Measurements from ENCODE around the gene ALG1. TPM values are rescaled to one million over a fixed set of nuclear protein-coding genes. Genes with fewer than 3 reads are reported as not detected.

ALG1 gene
- polyA plus RNA-seq, 1 donor = 25.6 TPM

- peaks cover 5% of the 10 kb centered on the region for H3K4me1 ChIP-seq (ENCODE audit: control insufficient read depth, insufficient read depth, low read length)
- no peaks in the 10 kb centered on the region for H3K9me3 ChIP-seq (ENCODE audit: control insufficient read depth, low read depth, low read length)
- WGBS (ENCODE audit: insufficient coverage, low lambda C conversion rate) = no CpG with 5 or more reads among the region's 10 CpGs
- no peak overlapping the region for H3K27ac ChIP-seq (ENCODE audit: low read length)
- no peak overlapping the region for H3K4me3 ChIP-seq (ENCODE audit: low read length)
- no peak for DNase-seq
- H3K27me3 ChIP-seq (ENCODE audit: control insufficient read depth, insufficient read depth, low read length) = no peaks in the 10 kb centered on the region
- no peaks in the 10 kb centered on the region for H3K36me3 ChIP-seq (ENCODE audit: control insufficient read depth, insufficient read depth, low read length)
These were observed 11.5 kb upstream of the ALG1 start for GRCh38 chr16:5060073-5060641.

- no peak for DNase-seq
- no CpG with 5 or more reads among the region's 11 CpGs for WGBS (ENCODE audit: insufficient coverage, low lambda C conversion rate)
- Histone ChIP-seq H3K27ac (ENCODE audit: low read length) (no peak overlapping the region), H3K4me1 (ENCODE audit: control insufficient read depth, insufficient read depth, low read length) (peaks cover 5% of the 10 kb centered on the region), H3K27me3 (ENCODE audit: control insufficient read depth, insufficient read depth, low read length) (no peaks in the 10 kb centered on the region), H3K4me3 (ENCODE audit: low read length) (no peak overlapping the region), H3K36me3 (ENCODE audit: control insufficient read depth, insufficient read depth, low read length) (no peaks in the 10 kb centered on the region), H3K9me3 (ENCODE audit: control insufficient read depth, low read depth, low read length) (no peaks in the 10 kb centered on the region)
These were observed 9.6 kb upstream of the ALG1 start for GRCh38 chr16:5062051-5062450.

DNA sequence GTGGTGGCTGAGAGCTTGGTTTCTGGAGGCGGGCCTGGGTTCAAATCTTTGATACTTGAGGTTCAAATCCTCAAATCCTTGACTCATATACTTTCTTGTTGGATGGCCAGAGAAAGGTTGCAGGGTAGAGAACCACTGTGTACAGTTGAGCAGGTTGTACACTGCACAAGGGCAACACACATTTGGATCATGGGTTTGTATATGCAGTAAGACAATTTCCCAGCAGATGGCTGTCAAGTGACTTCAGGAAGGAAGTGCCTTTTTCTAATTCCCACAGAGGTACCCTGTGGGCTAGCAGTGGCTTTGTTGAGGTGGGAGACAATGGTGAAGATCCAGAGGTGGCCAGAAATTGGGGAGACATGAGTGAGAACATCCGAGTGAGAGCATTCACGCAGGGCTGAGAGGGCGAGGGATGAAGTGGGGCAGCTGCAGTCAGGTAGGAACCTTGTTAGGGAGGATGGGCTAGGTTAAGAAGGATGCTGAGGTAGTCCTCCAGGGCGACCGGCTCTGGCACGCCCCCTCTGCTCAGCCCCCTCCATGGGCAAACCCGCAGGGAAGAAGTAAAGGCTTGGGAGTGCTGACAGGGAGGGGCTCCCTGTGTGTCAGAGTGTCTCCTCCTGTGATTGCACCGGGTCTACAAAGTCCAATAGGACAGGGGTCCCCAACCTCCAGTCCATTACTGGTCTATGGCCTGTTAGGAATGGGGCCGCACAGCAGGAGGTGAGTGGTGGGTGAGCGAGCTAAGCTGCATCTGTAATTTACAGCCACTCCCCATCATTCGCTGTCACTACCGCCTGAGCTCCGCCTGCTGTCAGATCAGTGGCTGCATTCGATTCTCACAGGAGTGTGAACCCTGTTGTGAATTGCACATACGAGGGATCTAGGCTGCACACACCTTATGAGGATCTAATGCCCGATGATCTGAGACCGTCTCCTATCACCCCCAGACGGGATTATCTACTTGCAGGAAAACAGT lies 8.6 kb upstream of the ALG1 start:
- Histone ChIP-seq H3K27ac (ENCODE audit: low read length) (no peak overlapping the region), H3K27me3 (ENCODE audit: control insufficient read depth, insufficient read depth, low read length) (no peaks in the 10 kb centered on the region), H3K4me1 (ENCODE audit: control insufficient read depth, insufficient read depth, low read length) (peaks cover 5% of the 10 kb centered on the region), H3K9me3 (ENCODE audit: control insufficient read depth, low read depth, low read length) (no peaks in the 10 kb centered on the region), H3K4me3 (ENCODE audit: low read length) (no peak overlapping the region), H3K36me3 (ENCODE audit: control insufficient read depth, insufficient read depth, low read length) (no peaks in the 10 kb centered on the region)
- no CpG with 5 or more reads among the region's 19 CpGs for WGBS (ENCODE audit: insufficient coverage, low lambda C conversion rate)
- DNase-seq = no peak

DNA sequence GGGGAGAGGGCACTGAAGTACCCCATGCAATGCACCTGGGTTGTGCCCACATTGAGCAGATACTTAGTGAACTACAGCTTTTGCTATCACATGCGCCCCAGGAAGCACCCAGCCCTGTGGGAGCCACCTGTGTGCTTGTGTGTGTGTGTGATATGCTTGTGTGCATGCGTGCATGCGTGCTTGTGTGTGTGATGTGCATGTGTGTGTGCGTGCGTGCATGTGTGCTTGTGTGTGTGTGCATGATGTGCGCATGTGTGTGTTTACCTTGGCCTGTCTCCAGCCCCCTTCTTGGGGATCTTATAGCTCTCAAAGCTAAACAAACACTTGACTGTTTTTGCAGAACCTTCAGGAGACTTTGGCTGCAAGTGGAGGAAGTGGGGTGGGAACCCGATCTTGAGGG lies 6.7 kb upstream of the ALG1 start:
- peaks cover 5% of the 10 kb centered on the region for H3K4me1 ChIP-seq (ENCODE audit: control insufficient read depth, insufficient read depth, low read length)
- no peaks in the 10 kb centered on the region for H3K9me3 ChIP-seq (ENCODE audit: control insufficient read depth, low read depth, low read length)
- H3K4me3 ChIP-seq (ENCODE audit: low read length) = no peak overlapping the region
- H3K27ac ChIP-seq (ENCODE audit: low read length) = no peak overlapping the region
- H3K36me3 ChIP-seq (ENCODE audit: control insufficient read depth, insufficient read depth, low read length) = no peaks in the 10 kb centered on the region
- no peaks in the 10 kb centered on the region for H3K27me3 ChIP-seq (ENCODE audit: control insufficient read depth, insufficient read depth, low read length)
- no CpG with 5 or more reads among the region's 7 CpGs for WGBS (ENCODE audit: insufficient coverage, low lambda C conversion rate)
- DNase-seq = peak in 1 of 2 donors; percentile 59

DNA sequence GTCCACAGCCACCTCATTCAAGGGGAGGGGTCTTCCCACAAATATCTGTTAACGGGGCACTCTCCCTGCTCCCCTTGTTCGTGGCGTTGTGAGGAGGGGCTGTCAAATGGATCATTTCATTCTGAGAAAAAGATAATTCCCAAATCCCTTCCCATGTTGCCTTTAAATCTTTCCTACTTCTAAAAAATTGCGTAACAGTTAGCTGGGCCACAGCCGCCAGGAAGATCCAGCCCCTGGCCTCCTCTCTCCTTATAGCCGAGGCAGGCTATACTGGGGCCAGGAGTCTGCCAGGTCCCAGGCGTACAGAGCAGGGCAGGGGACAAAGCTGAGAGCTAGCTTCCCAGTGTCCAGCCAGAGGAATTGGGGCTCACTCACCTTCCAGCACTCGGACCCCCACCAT lies 6.3 kb upstream of the ALG1 start:
- Histone ChIP-seq H3K4me1 (ENCODE audit: control insufficient read depth, insufficient read depth, low read length) (peaks cover 5% of the 10 kb centered on the region), H3K9me3 (ENCODE audit: control insufficient read depth, low read depth, low read length) (no peaks in the 10 kb centered on the region), H3K27me3 (ENCODE audit: control insufficient read depth, insufficient read depth, low read length) (no peaks in the 10 kb centered on the region), H3K27ac (ENCODE audit: low read length) (no peak overlapping the region), H3K36me3 (ENCODE audit: control insufficient read depth, insufficient read depth, low read length) (no peaks in the 10 kb centered on the region), H3K4me3 (ENCODE audit: low read length) (no peak overlapping the region)
- WGBS (ENCODE audit: insufficient coverage, low lambda C conversion rate) = no CpG with 5 or more reads among the region's 8 CpGs
- DNase-seq = no peak

DNA sequence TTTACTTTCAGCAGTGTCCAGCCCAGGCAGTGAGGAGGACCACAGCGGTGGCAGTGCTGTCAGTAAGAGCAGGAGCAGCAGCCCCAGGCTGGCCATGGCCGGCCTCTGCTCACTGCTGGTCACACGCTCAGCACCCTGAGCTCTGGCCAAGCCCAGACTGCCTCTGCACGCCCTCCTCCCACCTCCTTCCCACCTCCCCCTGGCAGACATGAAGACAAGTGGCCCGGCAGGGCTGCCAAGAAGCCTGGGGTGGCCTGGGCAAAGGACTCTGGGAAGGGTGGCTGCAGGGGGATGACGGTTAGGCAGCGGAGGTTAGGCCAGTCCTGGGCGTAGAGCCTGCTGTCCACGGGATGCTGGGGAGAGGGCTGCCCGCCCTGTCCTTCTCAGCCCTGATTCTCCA lies 5.8 kb upstream of the ALG1 start, which contains the start of gene C16orf89:
Gene C16orf89 (minus strand): TSS at position 144 of the 400 bp plus-strand sequence. CDS start 48 bp downstream, at position 96.
- Histone ChIP-seq H3K9me3 (ENCODE audit: control insufficient read depth, low read depth, low read length) (no peaks in the 10 kb centered on the region), H3K4me3 (ENCODE audit: low read length) (no peak within 1 kb of the TSS), H3K27me3 (ENCODE audit: control insufficient read depth, insufficient read depth, low read length) (no peaks in the 10 kb centered on the region), H3K27ac (ENCODE audit: low read length) (no peak within 1 kb of the TSS), H3K4me1 (ENCODE audit: control insufficient read depth, insufficient read depth, low read length) (peaks cover 5% of the 10 kb centered on the region), H3K36me3 (ENCODE audit: control insufficient read depth, insufficient read depth, low read length) (no peaks in the 10 kb centered on the region)
- DNase-seq = no peak
- no CpG with 5 or more reads among the region's 10 CpGs for WGBS (ENCODE audit: insufficient coverage, low lambda C conversion rate)

- Histone ChIP-seq H3K27me3 (ENCODE audit: control insufficient read depth, insufficient read depth, low read length) (no peaks in the 10 kb centered on the region), H3K27ac (ENCODE audit: low read length) (no peak overlapping the region), H3K4me3 (ENCODE audit: low read length) (no peak overlapping the region), H3K4me1 (ENCODE audit: control insufficient read depth, insufficient read depth, low read length) (peaks cover 9% of the 10 kb centered on the region), H3K36me3 (ENCODE audit: control insufficient read depth, insufficient read depth, low read length) (no peaks in the 10 kb centered on the region), H3K9me3 (ENCODE audit: control insufficient read depth, low read depth, low read length) (no peaks in the 10 kb centered on the region)
- no CpG with 5 or more reads among the region's 6 CpGs for WGBS (ENCODE audit: insufficient coverage, low lambda C conversion rate)
- DNase-seq = no peak
These were observed 5.1 kb upstream of the ALG1 start for GRCh38 chr16:5066511-5066910.

GRCh38 chr16:5069048-5069447 lies 2.6 kb upstream of the ALG1 start:
- peaks cover 18% of the 10 kb centered on the region for H3K4me1 ChIP-seq (ENCODE audit: control insufficient read depth, insufficient read depth, low read length)
- WGBS (ENCODE audit: insufficient coverage, low lambda C conversion rate) = 75% methylated on average over 2 of the region's 9 CpGs
- no peaks in the 10 kb centered on the region for H3K36me3 ChIP-seq (ENCODE audit: control insufficient read depth, insufficient read depth, low read length)
- no peak overlapping the region for H3K27ac ChIP-seq (ENCODE audit: low read length)
- DNase-seq = no peak
- H3K4me3 ChIP-seq (ENCODE audit: low read length) = no peak overlapping the region
- no peaks in the 10 kb centered on the region for H3K9me3 ChIP-seq (ENCODE audit: control insufficient read depth, low read depth, low read length)
- H3K27me3 ChIP-seq (ENCODE audit: control insufficient read depth, insufficient read depth, low read length) = no peaks in the 10 kb centered on the region

DNA sequence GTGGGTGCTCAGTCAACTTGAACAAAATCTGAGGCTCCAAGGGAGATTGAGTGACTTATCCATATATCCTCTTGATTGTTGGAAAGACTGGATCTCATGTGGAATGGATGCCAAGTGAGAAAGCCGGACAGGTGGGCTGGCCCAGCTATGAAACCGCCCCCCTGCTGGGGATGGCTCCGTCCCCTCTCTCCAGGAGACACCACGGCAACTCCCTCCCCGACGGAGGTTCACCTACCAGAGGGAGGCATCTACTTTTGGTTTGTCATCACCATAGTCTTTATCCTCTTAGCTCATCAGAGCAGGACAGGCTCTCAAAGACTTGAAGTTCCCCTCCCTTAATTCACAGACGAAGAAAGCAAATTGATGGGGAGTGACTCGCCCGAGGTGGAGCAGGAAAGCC lies 1.8 kb upstream of the ALG1 start:
- H3K27ac ChIP-seq (ENCODE audit: low read length) = no peak overlapping the region
- no peaks in the 10 kb centered on the region for H3K9me3 ChIP-seq (ENCODE audit: control insufficient read depth, low read depth, low read length)
- no peaks in the 10 kb centered on the region for H3K27me3 ChIP-seq (ENCODE audit: control insufficient read depth, insufficient read depth, low read length)
- H3K36me3 ChIP-seq (ENCODE audit: control insufficient read depth, insufficient read depth, low read length) = peaks cover 6% of the 10 kb centered on the region
- no peak overlapping the region for H3K4me3 ChIP-seq (ENCODE audit: low read length)
- no CpG with 5 or more reads among the region's 9 CpGs for WGBS (ENCODE audit: insufficient coverage, low lambda C conversion rate)
- H3K4me1 ChIP-seq (ENCODE audit: control insufficient read depth, insufficient read depth, low read length) = peaks cover 14% of the 10 kb centered on the region
- no peak for DNase-seq

DNA sequence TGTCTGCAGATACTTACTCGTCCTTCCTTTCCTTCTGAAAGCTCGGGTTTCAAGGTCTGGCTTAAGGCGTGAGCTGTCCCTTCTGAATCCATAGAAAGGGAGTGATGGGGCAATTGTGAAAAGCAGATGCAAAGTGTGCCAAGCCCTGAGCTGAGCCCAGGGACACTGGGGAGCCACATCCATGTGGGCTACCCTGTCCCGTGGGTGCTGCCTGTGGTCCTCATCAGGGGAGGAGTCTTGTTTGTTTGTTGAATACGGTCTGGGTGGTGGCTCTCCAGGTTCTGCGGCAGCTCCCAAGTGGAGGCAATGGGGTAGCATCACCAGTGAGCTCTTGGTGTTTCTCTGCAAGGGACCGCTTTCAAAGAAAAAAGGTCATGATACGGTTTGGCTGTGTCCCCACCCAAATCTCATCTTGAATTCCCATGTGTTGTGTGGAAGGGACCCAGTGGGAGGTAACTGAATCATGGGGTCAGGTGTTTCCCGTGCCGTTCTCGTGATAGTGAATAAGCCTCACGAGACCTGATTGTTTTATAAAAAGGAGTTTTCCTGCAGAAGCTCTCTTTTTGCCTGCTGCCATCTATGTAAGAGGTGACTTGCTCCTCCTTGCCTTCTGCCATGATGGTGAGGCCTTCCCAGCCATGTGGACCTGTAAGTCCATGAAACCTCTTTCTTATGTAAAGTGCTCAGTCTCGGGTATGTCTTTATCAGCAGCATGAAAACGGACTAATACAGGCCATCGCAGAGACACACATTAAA lies 1.0 kb upstream of the ALG1 start:
- WGBS (ENCODE audit: insufficient coverage, low lambda C conversion rate) = no CpG with 5 or more reads among the region's 15 CpGs
- Histone ChIP-seq H3K4me3 (ENCODE audit: low read length) (no peak overlapping the region), H3K36me3 (ENCODE audit: control insufficient read depth, insufficient read depth, low read length) (peaks cover 13% of the 10 kb centered on the region), H3K9me3 (ENCODE audit: control insufficient read depth, low read depth, low read length) (no peaks in the 10 kb centered on the region), H3K27ac (ENCODE audit: low read length) (no peak overlapping the region), H3K4me1 (ENCODE audit: control insufficient read depth, insufficient read depth, low read length) (peaks cover 13% of the 10 kb centered on the region), H3K27me3 (ENCODE audit: control insufficient read depth, insufficient read depth, low read length) (no peaks in the 10 kb centered on the region)
- DNase-seq = no peak
